GM18870 (cell line): Measurements from ENCODE around the gene ASPG.

Experiments used
- ATAC-seq: cut with Tn5 transposase; IDR thresholded peaks from one replicate; pipeline ENCODE4 v1.9.1; 2021; ENCODE audit warnings: moderate library complexity; ENCODE audit not compliant: unreplicated experiment

ASPG gene

GRCh38 chr14:104135121-104135903 lies 49.8 kb downstream of the ASPG start:
- no peak for ATAC-seq

- no peak for ATAC-seq
Measured at GRCh38 chr14:104135904-104136471, 50.5 kb downstream of the ASPG start.

DNA sequence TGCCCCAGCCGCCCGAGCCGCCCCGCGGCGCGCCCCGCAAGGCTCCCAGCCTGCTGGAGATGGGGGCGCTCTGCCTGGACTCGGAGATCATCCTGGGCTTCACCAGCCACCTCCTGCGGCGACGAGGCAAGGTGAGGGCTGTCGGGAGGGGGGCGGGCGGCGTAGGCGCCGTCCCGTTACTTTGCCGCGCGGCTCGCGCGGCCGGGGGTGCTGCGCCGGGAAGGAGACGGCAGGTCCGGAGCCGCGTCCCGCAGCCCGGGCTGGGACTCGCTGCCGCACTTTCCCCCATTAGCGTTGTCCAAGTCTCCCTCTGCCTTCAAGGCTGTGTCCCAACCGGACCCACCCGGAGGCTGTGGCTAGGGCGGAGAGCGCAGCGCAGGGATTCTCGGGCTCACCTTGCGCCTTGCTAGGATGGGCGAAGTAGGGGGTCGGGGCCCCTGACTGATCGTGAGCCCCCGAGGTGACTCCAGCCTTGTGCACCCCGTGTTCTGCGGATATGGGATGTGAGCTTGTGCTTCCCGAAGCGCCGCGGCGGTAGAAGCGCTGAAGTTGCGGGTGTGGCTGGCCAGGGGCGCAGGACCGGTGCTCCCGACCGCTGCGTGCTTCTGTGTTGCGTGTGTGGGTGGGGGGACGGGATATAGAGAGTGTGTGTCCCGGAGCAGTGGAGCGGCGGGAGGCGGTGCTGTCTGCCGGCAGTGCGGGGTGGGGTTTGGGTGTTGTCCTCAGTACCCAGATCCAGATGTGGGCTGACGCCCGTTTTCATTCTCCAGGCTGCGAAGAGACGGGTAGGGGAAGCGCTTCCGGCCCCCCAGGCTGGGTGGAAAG lies 51.2 kb downstream of the ASPG start:
- no peak for ATAC-seq

DNA sequence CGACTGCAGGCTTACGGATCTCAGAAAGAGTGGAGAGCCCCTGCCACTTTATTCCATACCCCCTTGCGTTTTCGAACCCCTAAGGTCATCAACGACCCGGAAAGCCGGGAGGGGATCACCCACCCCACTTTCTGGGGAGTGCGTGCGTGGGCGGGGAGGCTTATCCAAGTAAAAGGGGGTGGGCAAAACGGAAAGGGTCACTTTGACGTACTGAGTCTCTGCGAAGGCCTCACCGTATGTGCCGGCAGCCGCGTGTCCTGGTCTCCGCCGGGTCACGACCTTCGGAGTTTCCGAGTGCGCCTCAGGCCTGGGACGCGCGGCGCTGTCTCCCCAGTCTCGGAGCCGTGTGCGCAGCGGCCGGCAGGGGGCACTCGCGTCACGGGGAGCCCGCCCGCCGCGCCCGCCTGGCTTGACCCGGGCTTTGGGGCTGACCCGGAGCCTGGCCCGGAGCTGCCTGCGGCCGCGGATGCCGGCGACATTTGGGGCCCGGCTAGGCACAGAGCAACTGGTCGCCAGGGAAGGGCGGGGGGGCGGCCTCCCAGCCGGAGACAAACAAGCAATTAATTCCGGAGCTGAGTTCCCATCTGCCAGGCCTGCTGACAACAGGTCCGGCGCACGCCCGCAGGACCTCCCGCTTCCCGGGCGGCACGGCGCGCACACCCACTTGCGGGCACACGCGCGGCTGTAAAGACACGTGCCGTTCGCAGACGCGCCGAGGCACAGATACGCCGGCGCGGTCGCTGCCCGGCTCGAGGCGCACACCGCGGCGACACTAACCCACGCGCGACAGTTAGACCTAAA lies 52.0 kb downstream of the ASPG start:
- ATAC-seq: no peak

GRCh38 chr14:104138098-104138717 lies 52.7 kb downstream of the ASPG start, which contains the start of gene KIF26A:
TSS of gene KIF26A (plus strand) at chr14:104138587. CDS start at chr14:104138723, 136 bp downstream.
- no peak for ATAC-seq

DNA sequence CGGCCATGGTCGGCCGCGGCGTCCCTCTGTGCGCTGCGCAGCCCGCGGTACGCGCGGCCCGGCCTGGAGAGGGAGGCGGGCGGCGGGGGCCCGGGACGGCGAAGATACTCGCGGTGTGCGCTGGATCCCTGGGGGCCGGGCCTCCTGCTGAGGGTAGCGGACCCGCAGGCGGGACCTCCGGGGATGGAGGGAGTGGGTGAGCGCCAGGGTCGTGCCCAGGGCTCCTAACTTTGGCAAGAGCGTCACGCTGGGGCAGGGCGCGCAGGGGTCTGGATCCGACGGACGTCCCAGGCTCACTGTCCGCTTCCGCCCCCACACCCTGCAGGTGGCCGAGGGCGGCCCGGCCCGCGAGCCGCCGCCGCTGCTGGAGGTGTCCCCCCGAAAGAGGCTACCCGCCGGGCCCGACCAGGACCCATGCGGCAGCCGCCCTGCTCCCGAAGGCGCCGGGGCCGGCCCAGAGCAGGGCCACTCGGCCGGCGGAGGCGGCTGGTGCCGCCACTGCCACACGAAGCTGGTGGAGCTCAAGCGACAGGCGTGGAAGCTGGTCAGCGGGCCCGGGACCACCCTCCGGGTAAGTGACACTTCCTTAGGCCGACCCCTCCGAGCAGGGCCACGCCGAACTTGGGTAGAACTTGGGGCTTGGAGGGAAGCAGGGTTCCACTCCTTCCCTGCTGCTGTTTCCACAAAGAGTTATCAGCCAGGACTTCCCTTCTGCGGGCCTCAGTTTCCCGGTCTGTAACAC lies 53.4 kb downstream of the ASPG start:
- ATAC-seq: no peak

DNA sequence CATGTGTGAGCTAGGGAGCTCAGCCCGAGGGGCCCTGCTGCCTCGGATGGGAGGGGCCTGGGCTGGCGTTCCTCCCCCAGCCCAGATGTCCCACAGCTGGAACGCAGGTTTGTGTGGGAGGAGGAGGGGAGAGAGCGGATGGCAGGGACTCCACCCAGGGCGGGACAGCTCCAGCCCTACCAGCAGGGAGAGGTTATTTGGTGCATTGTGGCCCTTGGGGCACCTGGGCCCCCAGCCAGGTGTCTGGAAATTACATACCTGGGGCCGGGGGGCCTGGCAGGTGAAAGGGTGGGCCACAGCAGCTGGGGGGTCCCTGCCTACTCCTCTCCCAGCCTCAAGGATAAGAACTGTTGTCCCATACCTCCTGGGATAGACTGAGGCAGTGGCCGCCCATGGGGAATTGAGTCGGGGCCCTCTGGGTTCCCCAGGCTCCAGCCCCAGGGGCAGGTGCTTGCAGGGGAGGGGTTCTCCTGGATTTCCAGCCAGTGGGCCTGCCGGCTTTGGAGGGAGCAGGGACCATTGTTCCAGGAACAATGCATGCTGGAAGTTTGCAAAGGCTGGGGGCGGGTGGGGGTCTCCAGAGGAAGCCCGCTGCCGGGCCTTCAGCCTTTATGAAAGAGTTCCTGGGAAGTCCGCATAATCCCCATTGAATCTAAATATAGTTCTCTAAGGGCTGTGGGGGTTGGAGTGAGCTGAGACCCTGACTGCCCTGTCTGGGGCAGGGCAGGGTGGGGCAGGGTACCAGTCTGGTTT lies 54.1 kb downstream of the ASPG start:
- ATAC-seq: no peak

DNA sequence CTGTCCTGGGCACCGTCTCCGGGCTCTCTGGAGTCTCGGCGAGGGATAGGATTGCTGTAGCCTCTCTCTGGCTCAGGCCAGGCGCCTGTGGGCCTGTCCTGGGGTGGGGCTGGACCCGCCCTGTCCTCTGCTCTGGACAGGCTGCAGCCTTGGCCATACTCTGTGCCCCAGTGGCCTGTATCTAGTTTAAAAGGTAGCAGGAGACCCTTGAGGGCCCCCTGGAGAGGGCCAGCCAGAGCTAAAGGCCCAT lies 54.6 kb downstream of the ASPG start:
- ATAC-seq: no peak

DNA sequence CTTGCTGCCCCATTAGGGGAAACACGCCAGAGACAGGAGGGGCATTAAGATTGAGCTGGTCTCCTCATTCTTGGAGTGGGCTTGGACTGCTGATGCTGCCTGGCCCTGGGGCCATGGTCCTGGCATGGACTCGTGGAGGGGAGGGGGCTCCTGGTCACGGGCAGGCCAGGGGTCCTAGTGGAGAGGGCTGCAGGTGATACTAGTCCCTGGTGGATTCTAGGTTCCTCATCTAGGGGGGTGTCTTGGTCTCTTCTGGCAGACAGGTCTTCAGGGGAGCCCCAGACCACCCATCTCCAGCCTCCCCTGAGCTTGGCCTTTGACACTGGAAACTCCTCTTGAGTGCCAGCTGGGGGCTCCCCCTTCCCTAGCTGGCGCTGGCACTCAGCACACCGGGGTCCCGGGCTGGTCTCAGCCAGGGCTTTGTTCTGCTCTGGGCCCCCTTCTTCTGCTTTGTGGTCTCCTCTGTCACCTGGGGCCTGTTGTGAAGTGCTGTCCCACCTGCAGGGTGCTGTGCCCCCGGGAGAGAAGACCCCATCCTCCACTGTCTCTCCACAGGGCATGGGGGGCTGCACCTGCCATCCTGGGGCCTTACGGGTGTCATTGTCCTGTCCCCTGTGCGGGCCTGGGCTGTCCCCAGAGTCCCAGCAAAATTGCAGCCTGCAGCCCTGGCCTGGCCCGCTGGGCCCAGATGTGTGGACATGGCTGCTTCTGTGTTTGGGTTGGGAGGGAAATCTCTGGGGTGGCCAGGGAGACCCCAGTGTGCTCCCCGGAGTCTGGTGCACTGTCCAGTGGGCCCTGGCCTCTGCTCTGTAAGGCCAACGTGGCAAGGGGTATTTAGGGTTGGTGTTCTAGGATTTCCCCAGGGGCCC lies 55.2 kb downstream of the ASPG start:
- ATAC-seq: no peak

DNA sequence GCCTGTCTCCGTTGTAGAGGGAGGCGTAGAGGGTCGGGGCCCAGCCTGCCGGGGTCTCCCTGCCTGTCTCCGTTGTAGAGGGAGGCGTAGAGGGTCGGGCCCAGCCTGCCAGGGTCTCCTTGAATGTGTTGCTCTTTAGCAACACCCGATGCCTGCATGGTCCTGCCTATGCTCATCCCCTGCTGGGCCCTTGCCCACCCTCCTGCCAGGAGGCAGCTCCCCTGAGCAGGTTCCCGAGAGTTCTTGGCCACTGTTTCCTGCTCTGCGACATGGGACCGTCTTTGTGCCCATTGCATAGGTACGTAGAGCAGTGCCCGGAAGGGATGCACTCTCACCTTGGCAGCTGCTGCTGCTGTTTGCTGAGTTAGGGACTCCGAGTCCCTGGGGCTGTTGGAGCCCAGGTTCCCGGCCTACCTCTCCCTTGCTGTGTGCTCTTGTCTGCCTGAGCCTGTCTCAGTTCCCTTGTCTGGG lies 56.2 kb downstream of the ASPG start:
- no peak for ATAC-seq

DNA sequence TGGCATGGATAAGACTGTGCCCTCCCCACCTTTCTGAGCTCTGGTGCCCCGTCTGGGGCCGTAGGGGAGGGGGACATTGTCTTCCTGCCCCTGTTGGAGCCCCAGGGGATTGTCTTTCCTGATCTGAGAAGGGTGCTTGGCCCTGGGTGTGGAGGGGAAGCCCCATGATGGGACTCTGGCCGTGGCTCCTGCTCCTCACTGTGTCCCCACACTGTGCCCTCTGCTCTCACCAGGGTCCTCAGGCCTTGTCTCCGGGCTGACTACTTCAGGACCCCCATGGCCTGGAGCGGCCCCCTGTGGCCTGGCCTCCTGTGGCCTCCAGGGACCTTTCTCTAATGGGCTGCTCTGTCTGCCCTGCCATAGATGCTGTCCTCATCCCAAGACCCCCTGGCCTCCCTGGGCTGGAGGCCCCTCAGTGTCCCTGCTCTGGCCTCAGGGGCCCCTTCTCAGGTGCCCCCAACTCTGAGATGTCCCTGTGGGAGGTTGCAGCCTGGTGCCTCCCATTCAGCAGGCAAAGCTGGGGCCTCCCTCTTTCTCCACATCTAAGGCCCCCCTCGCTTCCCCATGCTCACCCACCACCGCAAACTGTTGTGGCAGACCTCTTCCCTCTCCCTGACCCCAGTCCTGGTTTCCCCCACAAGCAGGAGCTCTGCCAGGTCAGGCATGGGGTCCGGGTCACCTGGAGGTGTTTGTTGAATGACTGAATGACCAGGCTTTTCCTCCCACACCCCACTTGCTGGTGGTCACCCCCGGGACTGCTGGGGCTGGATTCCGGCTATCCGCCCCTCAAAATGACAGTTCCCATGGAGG lies 56.8 kb downstream of the ASPG start:
- no peak for ATAC-seq

GRCh38 chr14:104142946-104143470 lies 57.5 kb downstream of the ASPG start:
- no peak for ATAC-seq

DNA sequence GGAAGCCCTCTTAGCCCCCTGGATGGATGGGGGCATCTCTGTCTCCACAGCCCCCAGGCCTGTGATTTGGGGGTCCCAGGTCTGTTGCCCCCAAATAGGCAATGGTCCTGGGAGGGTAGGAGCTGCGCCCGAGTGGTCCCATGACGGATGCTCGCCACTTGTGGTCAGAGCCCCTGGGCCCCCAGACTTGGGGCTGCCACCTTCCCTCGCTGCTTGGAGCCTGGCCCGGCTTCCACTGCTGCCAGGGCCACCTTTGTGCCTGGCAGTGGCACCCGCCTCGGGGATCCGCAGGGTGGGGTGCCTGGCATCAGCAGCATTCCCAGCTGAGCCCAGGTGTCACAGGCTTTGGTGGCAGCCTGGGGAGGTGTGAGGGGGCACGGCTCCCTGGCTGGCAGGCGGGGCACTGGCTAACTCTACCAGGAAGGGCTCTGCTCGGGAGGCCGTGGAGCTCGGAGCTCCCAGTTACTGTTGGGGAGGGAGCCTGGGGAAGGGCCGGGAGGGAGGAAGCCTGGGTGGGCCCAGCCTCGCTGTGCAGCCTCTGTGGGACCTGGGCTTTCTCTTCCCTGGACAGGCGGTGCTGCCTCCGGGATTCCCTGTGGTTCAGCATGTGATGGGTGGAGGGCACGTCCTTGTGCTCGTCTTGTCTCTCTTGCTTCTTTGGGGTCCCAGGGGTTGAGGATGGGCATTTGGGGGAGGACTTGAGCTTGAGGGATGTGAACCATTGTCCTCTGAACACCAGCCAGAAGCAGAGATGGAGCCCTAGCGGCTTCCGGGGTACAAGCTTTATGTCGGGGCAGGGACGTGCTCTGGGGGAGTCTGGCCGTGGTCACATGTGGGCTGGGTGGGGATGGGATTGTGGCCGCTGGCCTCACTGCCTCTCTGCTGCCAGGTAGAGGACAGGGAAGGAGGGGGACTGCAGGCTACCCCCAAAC lies 58.3 kb downstream of the ASPG start:
- no peak for ATAC-seq

- ATAC-seq: no peak
Measured at GRCh38 chr14:104144453-104144790, 58.9 kb downstream of the ASPG start.

GRCh38 chr14:104144911-104145825 lies 59.7 kb downstream of the ASPG start:
- ATAC-seq: no peak
